Measurements from ENCODE around the gene ZMIZ1.

- no peak for TF ChIP-seq POLR2A (IDR thresholded peaks at IDR 0.05)
- no peak for TF ChIP-seq CTCF (IDR thresholded peaks at IDR 0.05)
Observed at GRCh38 chr10:79244068-79244442, 175.3 kb downstream of the ZMIZ1 start.

Data from body of pancreas (tissue), 4 donors.